ENCODE results near the gene OGFOD2.

Gene OGFOD2

GRCh38 chr12:122974892-122975789 is at the start of gene OGFOD2:
Gene OGFOD2, plus strand, starts transcription at chr12:122975244. Its CDS starts 8 bp downstream, at chr12:122975252.
- peak; percentile 90 for DNase-seq

GRCh38 chr12:122927756-122928403 is 47.2 kb upstream of the OGFOD2 start:
- DNase-seq, result no peak

GRCh38 chr12:122928404-122929147 is 46.5 kb upstream of the OGFOD2 start:
- DNase-seq, result no peak

- no peak for DNase-seq
These were observed 45.9 kb upstream of the OGFOD2 start for GRCh38 chr12:122929148-122929538.

- no peak for DNase-seq
These were observed 45.2 kb upstream of the OGFOD2 start for GRCh38 chr12:122929812-122930211.

- no peak for DNase-seq
These were observed 42.8 kb upstream of the OGFOD2 start for GRCh38 chr12:122932207-122932606.

GRCh38 chr12:122934722-122935121 is 40.3 kb upstream of the OGFOD2 start:
- DNase-seq, result no peak

- no peak for DNase-seq
These were observed 39.7 kb upstream of the OGFOD2 start for GRCh38 chr12:122935318-122935717.

GRCh38 chr12:122937622-122938091 is 37.4 kb upstream of the OGFOD2 start:
- no peak for DNase-seq

- DNase-seq, result no peak
These were observed 35.9 kb upstream of the OGFOD2 start for GRCh38 chr12:122939125-122939524.

GRCh38 chr12:122941351-122941750 is 33.7 kb upstream of the OGFOD2 start:
- DNase-seq, result peak; percentile 46

- no peak for DNase-seq
These were observed 32.4 kb upstream of the OGFOD2 start for GRCh38 chr12:122942637-122943036.

GRCh38 chr12:122943196-122943595 is 31.8 kb upstream of the OGFOD2 start:
- no peak for DNase-seq

GRCh38 chr12:122944605-122945592 is 30.1 kb upstream of the OGFOD2 start:
- peak; percentile 62 for DNase-seq

GRCh38 chr12:122946690-122947341 is 28.2 kb upstream of the OGFOD2 start:
- peak; percentile 100 for DNase-seq

GRCh38 chr12:122947352-122947792 is 27.7 kb upstream of the OGFOD2 start:
- DNase-seq, result no peak

- DNase-seq, result no peak
These were observed 26.4 kb upstream of the OGFOD2 start for GRCh38 chr12:122948605-122949004.

- no peak for DNase-seq
These were observed 25.6 kb upstream of the OGFOD2 start for GRCh38 chr12:122949405-122949804.

GRCh38 chr12:122949816-122950675 is 25.0 kb upstream of the OGFOD2 start:
- no peak for DNase-seq

GRCh38 chr12:122951406-122951805 is 23.6 kb upstream of the OGFOD2 start:
- DNase-seq, result peak; percentile 70
